ENCODE results near the gene RNF181.
"Not testable (repeated sequence)": the region's sequence is repeated elsewhere in the genome, so short reads cannot be mapped to it uniquely, and the experiment has no call there.

Gene RNF181

DNA sequence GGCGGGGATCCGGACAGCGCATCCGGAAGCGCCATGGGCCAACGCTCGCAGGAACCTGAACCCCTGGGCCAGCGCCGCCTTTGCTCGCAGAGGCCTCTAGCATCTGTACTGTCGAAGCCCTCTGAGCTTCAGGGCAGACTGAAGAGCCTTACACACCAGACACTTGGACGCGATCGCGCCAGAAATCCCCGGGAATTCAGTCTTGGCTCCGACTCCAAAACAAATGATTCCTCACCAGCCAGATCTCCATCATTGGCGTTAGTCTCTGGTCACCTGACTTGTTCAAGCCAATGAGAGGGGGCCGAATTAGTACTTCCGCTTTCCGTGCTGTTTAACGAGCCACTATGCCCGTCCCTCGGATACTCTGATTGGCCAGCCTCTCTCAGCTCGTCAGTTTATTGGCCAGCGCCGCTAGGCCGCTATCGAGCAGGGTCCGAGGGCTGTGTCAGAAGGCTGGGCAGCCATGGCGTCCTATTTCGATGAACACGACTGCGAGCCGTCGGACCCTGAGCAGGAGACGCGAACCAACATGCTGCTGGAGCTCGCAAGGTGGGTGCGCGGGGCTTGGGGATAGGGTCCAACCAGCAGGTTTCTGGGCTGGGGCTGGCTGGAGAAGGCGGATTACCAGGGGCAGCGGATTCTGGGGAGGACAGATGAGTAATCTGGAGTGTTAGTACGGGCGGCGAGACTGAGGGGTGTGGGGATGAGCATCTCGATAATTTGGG lies at the start of gene RNF181:
Gene RNF181, plus strand, starts transcription at position 445 of the 725 bp plus-strand sequence. Its CDS starts 19 bp downstream, at position 464.
- DNase-seq = peak; percentile 92

- no peak for DNase-seq
Measured at GRCh38 chr2:85545780-85546240, 49.7 kb upstream of the RNF181 start.

GRCh38 chr2:85547089-85547858 lies 48.3 kb upstream of the RNF181 start:
- no peak for DNase-seq

- no peak for DNase-seq
Measured at GRCh38 chr2:85547859-85548607, 47.5 kb upstream of the RNF181 start.

DNA sequence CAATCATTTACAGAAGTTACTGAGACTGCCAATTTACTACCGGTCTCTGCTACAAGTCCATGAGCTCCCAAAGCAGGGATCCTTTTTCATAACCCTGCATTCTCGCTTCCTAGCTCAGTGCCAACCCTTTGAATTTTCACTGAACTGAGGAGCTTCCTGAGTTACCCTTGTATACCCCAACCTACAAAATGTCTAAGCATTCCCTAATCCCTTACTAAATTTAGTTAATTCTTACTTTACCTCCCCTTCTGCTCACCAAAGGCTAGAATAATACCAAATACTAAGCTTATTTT lies 47.0 kb upstream of the RNF181 start:
- DNase-seq = no peak

- DNase-seq = no peak
Measured at GRCh38 chr2:85549095-85549494, 46.5 kb upstream of the RNF181 start.

DNA sequence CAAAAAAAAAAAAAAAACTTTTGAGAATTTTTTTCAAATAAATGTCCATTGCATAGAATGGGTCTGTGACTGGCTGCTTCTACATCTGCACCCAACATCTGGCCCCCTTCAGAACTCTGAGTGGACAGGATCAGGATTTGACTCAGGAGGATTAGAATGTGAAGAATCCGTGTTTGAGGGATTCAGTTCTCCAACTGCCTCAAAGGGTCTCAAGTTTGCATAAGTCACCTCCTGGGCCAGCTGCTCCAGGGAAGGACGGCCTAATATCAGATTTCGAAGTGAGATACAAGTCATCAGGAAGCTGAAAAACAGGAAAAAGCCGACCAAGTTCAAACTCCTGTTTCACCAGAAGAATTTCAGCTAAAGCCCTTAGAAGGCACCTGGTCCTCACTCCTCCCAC lies 45.7 kb upstream of the RNF181 start:
- DNase-seq = no peak

DNA sequence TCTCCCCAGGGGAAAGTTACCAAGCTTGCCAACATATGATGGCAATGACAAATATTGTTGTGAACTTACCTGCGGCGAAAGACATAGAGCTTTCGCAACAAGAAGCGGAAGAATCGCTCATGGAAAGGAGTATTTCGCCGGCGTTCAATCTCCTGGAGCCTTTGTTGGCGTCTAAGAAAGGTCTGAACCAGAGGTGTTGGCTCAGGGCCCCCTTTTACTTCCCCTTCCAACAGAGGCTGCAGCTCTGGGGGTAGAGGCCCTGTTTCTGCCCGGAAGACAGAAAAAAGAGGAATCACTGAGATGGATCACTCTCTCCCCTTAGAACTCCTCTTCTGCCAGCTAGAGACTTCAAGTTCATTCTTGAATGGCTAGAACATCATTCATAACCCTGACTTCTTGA lies 45.1 kb upstream of the RNF181 start:
- DNase-seq = no peak

- DNase-seq = peak; percentile 44
Measured at GRCh38 chr2:85551698-85552678, 43.6 kb upstream of the RNF181 start.

DNA sequence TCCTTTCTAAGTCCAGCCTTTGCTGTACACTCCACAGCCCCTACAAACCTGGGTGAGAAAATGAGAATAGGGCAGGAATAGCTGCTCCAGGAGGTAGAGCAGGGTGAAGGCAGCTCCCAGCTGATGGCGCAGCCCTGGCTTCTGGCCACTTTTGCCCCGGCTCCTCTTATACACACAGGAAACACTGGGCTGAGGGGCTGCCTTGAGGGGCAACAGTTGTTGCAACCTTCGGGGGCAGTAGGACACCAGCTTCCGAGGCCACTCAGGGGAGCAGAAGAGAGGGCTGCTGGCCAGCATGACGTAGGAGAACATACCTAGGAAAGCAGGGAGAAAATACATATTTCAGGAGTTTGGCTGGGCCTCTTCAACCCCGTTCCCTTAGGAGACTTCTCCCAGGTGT lies 42.4 kb upstream of the RNF181 start:
- no peak for DNase-seq

DNA sequence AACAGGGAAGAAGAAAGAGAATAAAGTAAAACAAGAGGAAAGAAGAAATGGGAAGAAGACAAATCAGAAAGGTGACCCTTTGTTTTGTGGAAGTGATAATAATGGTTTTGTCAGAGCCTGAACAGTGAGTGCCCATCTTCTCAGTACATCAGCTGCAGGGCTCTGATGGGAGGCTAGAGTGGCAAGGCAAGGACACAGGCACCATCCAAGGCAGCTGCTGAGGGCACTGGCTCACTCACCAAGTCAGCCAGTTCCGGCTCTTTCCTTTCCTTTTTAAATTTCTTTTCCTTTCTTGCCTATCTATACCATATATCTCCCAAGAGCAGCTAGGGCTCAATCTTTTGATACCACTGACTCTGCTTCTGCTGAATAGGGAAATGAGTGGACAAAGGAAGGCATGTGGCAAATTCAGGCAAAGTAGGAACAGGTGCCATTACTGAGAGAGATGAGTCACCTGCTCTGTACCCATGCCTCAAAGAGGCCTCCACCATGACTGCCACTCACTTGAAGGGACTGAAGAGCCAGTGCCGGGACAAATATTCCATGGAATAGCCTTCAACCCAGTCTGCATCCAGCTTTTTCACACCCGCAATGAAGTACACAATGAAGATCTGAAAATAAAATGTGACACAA lies 40.4 kb upstream of the RNF181 start:
- DNase-seq = no peak

DNA sequence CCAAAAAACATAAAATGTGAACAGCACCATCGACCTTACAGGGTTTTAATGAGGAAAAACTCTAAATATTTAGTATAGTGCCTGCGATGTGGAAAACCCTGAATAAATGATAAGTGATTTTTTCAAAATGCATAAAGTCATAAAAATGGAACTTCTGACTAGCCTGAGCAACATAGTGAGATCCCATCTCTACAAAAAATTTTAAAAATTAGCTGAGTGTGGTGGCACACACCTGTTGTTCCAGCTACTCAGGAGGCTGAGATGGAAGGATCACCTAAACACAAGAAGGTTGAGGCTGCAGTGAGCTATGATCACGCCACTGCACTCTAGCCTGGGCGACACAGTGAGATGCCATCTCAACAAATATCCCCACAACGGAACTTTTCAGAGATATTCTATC lies 38.4 kb upstream of the RNF181 start:
- no peak for DNase-seq

DNA sequence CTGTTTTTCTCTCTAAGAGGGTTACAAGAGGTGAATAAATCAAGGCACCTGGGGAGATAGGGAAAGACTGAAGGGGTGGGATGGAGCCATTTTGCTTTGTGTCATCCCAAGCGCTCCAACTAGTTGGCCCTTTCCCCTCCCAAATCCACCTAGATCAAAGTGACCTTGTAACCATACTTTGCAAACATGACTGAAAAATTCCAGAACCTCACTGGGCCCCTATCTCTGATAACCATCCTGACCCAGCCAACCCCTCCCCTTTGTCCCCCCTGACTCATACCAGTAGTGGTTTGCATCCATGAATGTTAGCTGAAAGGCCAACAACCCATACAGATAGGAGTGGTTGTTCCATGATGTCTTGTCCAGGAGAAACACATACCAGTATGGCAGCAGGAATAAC lies 37.4 kb upstream of the RNF181 start:
- DNase-seq = no peak

GRCh38 chr2:85560403-85560726 lies 35.2 kb upstream of the RNF181 start:
- DNase-seq = not testable (repeated sequence)

DNA sequence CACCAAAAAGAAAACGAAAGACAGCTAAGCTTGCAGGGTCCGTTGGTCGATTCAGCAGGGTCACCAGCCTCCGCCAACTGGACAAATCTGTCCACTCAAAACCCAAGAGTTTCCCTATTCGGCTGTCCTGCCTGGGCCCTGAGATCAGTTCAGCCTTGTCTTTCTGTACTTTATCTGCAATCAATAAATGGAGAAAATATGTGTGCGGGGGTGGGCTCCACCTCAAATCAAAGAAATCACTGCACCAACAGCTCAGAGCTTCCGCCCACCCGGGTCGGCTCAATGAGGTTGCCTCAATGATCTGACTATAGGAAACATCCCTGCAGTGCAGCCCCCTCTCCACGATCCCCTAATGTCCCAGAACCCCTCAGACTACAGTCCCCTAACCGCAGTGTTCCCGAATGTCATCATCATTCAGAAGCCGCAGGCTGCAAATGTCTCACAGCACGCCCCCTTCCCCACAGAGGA lies 34.7 kb upstream of the RNF181 start:
- no peak for DNase-seq

DNA sequence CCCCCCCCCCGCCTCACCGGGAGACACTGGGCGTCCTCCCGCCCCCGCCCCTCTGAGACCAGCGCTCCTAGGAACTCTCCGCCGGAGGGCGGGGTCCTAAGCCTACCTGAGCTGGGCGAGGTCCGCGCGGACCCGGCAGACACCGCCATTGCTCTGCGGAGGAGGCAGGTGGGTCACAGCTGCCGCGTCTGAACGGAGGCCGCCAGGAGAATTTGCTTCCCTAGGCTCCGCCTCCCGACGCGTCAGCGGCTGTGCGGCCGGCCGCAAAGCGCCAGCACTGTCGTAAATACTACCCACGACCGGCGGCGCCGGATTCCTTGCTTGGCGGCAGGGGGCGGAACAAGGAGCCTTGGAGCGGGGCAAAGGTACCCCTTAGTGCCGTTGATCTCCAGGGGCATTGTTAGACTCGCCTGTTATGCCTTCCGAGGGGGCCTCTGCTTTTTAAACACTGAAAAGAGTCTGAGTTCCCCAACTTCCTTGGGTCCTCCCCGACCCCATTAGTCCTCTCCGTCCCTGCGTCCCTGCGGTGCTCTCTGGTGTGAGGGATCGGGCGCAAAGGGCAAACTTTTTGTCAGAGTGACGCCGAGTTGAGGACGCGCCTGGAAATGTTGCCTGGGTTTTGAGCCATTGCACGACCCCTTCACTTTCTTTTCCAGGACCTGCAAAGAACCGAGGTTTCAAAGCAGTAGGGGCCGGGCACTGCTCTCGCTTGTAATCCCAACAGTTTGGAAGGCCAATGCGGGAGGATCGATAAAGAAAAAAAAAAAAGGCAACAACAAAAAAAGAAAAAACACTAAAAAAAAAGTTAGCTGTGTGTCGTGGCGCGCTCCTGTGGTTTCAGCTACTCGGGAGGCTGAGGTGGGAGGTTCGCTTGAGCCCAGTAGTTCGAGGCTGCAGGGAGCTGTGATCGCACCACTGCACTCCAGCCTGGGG lies 34.0 kb upstream of the RNF181 start, which contains the start of gene GGCX:
Gene GGCX, minus strand, starts transcription at position 214 of the 933 bp plus-strand sequence. Its CDS starts 65 bp downstream, at position 149.
- peak; percentile 74 for DNase-seq

DNA sequence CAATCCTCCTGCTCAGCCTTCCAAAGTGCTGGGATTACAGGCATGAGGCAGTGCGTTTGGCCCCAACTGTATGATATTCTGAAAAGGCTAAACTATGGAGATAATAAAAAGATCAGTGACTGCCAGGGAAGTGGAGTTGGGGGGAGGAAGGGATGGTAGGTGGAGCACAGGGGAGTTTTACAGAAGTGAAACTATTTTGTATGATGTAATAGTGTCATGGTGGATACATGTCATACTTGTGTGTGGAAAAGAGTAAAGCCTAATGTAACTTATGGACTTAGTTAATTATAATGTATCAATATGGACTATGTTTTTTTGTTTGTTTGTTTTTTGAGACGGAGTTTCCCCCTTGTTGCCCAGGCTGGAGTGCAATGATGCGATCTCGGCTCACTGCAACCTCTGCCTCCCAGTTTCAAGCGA lies 31.4 kb upstream of the RNF181 start:
- DNase-seq = no peak

DNA sequence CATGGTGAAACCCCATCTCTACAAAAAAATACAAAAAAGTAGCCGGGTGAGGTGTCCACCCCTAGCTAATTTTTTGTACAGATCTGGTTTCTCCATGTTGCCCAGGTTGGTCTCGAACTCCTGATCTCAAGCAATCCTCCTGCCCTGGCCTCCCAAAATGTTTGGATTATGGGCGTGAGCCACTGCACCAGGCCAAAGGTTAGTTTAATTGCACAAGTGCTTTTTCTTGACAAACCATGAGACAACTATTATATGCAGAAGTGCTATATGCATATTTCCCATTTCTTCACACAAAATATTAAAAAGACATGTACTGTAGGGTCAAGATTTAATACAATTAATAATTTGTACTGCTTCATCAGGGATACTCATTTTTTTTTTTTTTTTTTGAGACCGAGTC lies 29.3 kb upstream of the RNF181 start:
- DNase-seq = no peak

GRCh38 chr2:85575739-85576138 lies 19.8 kb upstream of the RNF181 start:
- no peak for DNase-seq

DNA sequence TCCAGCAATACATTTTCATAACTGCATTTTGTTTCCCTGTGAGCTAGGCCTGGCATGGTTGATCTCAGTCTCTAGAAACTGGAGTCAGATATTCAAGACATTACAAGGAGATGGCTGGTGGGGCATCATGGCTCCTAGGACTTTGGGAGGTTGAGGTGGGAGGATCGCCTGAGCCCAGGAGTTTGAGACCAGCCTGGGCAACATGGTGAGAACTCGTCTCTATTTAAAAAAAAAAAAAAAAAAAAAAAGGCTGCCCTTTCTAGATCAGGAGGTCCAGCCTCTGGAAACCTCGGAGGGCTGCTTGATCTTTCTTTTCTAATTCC lies 18.5 kb upstream of the RNF181 start:
- no peak for DNase-seq

All from NCI-H748 treated with DMSO at 0.1 percent for 48 hours (cell line).